Ascending aorta (tissue), 2 donors: ENCODE results near the gene PNMA6F. TPM values are rescaled to one million over a fixed set of nuclear protein-coding genes. Genes with fewer than 3 reads are reported as not detected.

Experiments used
- DNase-seq, 2 donors: peaks; one replicate each; pipeline ENCODE4 v3.0.0-alpha.2; 2019; ENCODE audit warnings: low spot score in 2 of 2
- H3K27ac ChIP-seq, 2 donors: fragments of 200-600 bp; sonication (generic); one replicate each; pipeline ENCODE4 v1.5.1; 2016 to 2017; ENCODE audit warnings: mild to moderate bottlenecking in 1 of 2
- H3K27me3 ChIP-seq: fragments of 200-600 bp; sonication (generic); one replicate; pipeline ENCODE4 v1.5.1; 2017
- H3K36me3 ChIP-seq, 2 donors: fragments of 200-600 bp; sonication (generic); one replicate each; pipeline ENCODE4 v1.5.1; 2016
- H3K4me1 ChIP-seq, 2 donors: fragments of 200-600 bp; sonication (generic); one replicate each; pipeline ENCODE4 v1.5.1; 2016 to 2017; ENCODE audit warnings: mild to moderate bottlenecking in 1 of 2
- H3K4me3 ChIP-seq, 2 donors: fragments of 200-600 bp; sonication (generic); one replicate each; pipeline ENCODE4 v1.5.1; 2016 to 2017; ENCODE audit warnings: mild to moderate bottlenecking in 1 of 2
- H3K9me3 ChIP-seq, 2 donors: fragments of 200-600 bp; sonication (generic); one replicate each; pipeline ENCODE4 v1.5.1; 2016
- intact Hi-C: fragments of 100-400 bp; cut with DNase I; formaldehyde crosslinking; loops from one replicate; pipeline ENCODE4 v1.15.1; 2023
- total RNA-seq: library from RNA; depleted of rRNA; stranded (reverse); fragments of >200 nt; gene quantifications from one replicate; pipeline ENCODE4 v1.1.0, GENCODE V29; 2016
- TF ChIP-seq, protein P1 (sequence below), 3 experiments: fragments of 200-600 bp in 2 of 3; fragments of 450-650 bp in 1 of 3; sonication (generic) in 2 of 3; IDR thresholded peaks; one replicate each; pipeline ENCODE4 v1.5.1; 2016 to 2019; ENCODE audit warnings: antibody characterized with exemption in 3 of 3, mild to moderate bottlenecking in 1 of 3, moderate library complexity in 1 of 3

Gene PNMA6F
- total RNA-seq, 1 donor from 2014 or later: not detected

DNA sequence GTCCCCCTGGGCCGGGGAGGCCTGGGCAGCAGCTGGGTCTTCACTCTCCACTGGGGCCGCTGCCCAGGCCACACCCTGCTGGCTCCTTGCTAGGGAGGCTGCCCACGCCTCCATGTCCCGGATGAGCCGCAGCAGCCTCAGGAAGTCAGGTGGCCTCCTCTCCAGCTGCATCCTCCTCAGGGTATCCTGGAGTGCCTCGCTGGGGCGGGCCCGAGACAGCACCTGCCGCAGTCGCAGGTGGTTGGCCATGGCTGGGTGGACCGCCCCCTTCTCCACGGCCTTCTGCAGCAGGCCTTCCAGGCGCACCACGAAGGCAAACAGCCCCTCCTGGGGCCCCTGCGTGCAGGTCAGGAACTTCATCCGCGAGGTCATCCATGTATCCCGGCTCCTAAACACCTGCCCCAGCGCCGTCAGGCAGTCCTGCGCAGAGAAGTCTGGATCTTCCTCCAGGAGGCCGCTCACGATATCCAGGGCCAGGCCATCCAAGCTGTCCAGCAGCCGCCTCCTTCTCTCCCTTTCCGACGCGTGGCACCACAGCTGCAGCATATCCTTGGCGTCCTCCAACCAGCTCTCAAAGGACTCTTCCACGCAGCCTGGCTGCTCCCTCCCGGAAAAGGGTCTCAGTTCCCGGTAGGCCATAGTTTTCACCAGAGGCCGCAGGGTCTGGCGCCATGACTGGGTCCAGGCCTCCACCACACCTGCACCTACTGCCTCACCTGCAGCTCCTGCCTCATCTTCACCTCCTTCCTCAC lies 2.1 kb downstream of the PNMA6F start:
- Histone ChIP-seq H3K4me3 (no peak overlapping the region), H3K4me1 (no peaks in the 10 kb centered on the region), H3K9me3 (no peaks in the 10 kb centered on the region), H3K27me3 (no peaks in the 10 kb centered on the region), H3K27ac (no peak overlapping the region), H3K36me3 (no peaks in the 10 kb centered on the region)
- intact Hi-C loops: no loop called here
- no peak for DNase-seq
- TF ChIP-seq, protein P1, sequence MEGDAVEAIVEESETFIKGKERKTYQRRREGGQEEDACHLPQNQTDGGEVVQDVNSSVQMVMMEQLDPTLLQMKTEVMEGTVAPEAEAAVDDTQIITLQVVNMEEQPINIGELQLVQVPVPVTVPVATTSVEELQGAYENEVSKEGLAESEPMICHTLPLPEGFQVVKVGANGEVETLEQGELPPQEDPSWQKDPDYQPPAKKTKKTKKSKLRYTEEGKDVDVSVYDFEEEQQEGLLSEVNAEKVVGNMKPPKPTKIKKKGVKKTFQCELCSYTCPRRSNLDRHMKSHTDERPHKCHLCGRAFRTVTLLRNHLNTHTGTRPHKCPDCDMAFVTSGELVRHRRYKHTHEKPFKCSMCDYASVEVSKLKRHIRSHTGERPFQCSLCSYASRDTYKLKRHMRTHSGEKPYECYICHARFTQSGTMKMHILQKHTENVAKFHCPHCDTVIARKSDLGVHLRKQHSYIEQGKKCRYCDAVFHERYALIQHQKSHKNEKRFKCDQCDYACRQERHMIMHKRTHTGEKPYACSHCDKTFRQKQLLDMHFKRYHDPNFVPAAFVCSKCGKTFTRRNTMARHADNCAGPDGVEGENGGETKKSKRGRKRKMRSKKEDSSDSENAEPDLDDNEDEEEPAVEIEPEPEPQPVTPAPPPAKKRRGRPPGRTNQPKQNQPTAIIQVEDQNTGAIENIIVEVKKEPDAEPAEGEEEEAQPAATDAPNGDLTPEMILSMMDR (IDR thresholded peaks at IDR 0.05): no peak

DNA sequence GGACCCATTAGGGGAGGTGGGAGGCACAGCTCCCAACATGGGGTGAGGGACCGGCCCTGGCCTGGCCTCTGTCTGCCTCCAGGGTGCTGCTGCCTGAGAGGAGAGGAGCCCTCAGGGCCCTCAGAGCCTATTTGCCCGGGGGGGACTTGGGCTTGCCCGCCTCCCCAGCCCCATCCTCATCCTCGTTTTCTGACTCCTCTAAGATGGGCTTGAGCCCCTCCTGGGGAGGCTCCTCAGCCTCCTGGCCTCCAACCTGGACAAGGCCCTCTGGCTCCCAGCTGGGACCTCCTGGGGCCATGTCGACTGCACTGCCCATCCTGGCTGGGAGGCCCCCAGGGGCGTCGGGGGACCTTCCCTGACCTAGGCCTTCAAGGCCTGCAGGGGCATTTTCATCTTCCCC lies 2.8 kb downstream of the PNMA6F start:
- TF ChIP-seq, protein P1 (IDR thresholded peaks at IDR 0.05): no peak
- no peaks in the 10 kb centered on the region for H3K36me3 ChIP-seq
- no peaks in the 10 kb centered on the region for H3K4me1 ChIP-seq
- no peak overlapping the region for H3K4me3 ChIP-seq
- intact Hi-C loops: no loop called here
- H3K27me3 ChIP-seq: no peaks in the 10 kb centered on the region
- no peak overlapping the region for H3K27ac ChIP-seq
- no peak for DNase-seq
- no peaks in the 10 kb centered on the region for H3K9me3 ChIP-seq

DNA sequence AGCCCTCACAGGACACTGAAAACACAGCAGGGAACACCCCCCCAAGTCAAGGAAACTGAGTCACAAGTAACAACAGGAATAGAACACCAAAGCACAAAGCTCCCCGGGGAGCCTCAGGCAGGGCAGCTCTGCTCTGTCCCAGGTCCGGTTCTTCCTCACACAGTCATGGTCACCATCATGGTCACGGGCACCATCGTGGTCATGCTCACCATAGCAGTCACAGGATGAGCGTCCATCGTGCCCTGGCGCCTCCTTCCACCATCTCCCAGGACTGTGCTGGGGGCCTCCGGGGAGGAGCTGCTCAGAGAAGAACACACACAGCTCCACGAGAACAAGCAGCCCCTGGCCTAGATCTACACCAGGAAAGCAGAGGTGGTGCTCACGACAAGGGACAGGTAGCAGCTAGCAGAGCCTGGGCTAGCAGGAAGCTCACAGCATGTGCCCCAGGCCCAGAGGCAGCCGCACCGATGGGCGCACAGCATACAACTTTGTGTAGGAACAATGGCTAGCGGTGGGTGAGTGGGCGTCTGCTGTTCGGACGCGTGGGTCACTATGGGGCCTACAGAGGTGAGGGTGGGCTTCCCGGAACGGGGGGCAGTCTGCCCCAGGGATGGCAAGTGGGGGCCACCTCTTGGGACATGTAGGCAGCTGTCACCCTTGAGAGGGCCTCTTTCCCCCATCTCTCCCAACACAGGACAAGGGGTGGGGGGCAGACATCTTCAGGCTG lies 3.4 kb downstream of the PNMA6F start:
- Histone ChIP-seq H3K36me3 (no peaks in the 10 kb centered on the region), H3K4me3 (no peak overlapping the region), H3K27ac (no peak overlapping the region), H3K4me1 (no peaks in the 10 kb centered on the region), H3K9me3 (no peaks in the 10 kb centered on the region), H3K27me3 (no peaks in the 10 kb centered on the region)
- intact Hi-C loops: no loop called here
- TF ChIP-seq, protein P1 (IDR thresholded peaks at IDR 0.05): no peak
- no peak for DNase-seq

DNA sequence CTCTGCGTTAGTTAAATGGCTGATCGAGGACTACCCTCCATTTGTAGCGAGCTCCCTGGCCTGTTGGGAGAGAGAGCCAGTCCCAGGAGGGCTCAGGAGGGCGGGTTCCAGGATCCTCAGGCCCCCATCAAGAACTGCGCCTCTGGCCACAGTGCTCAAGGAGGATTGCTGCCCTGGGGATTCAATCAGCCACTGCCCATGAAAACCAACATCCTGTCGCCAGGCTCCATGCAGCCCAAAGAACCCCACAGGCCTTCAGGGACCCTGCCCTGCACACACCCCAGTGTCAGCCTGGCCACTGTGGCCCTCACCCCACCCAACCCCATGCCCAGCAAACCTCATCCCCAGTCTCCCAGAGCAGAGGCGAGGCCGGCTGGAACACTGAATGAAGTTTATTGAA lies 4.3 kb downstream of the PNMA6F start:
- Histone ChIP-seq H3K4me3 (no peak overlapping the region), H3K36me3 (no peaks in the 10 kb centered on the region), H3K27me3 (no peaks in the 10 kb centered on the region), H3K9me3 (no peaks in the 10 kb centered on the region), H3K27ac (no peak overlapping the region), H3K4me1 (no peaks in the 10 kb centered on the region)
- intact Hi-C loops: no loop called here
- TF ChIP-seq, protein P1 (IDR thresholded peaks at IDR 0.05): no peak
- DNase-seq: no peak

DNA sequence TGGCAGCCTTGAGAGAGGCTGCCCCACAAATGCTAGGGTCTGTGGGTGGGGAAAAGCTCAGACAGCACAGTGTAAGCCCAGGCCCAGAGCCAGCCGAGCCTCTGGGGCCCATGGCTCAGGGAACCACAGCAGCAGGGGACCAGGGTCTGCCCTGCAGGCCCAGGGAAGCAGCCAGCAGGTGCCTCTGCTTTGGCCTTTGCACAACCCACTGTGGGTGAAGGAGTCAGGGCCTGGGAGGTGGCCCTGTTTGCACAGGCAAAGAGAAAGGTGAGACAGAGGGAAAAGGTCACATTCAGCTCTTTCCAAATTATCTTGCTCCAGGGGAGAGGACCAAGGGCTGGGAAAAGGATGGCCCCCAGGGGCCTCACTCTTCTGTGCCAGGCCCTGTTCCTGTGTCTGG lies 8.7 kb downstream of the PNMA6F start:
- Histone ChIP-seq H3K4me1 (no peaks in the 10 kb centered on the region), H3K9me3 (no peaks in the 10 kb centered on the region), H3K27me3 (no peaks in the 10 kb centered on the region), H3K4me3 (no peak overlapping the region), H3K36me3 (no peaks in the 10 kb centered on the region), H3K27ac (no peak overlapping the region)
- TF ChIP-seq, protein P1 (IDR thresholded peaks at IDR 0.05): no peak
- intact Hi-C loops: no loop called here
- DNase-seq: no peak
